ENCODE results near the gene PEX1. TPM values are rescaled to one million over a fixed set of nuclear protein-coding genes. Genes with fewer than 3 reads are reported as not detected.

Gene PEX1
- total and polyA plus RNA-seq, 9 of the 15 experiments (the other 6 are each of a cell fraction or from before 2014, with no cell fraction given): 9.4 to 32.2 (median 19.9) TPM

GRCh38 chr7:92447345-92448204, 80.7 kb downstream of the PEX1 start, which contains the start of gene GATAD1 (continued):
- TF ChIP-seq CHAMP1 (IDR thresholded peaks at IDR 0.05): no peak
- TF ChIP-seq SMAD1 (IDR thresholded peaks at IDR 0.05; ENCODE audit: low read depth, low read length, partially characterized antibody): peak; percentile 83
- TF ChIP-seq RBM17 (IDR thresholded peaks at IDR 0.05; ENCODE audit: borderline replicate concordance, low read depth, low read length): no peak
- no peak for TF ChIP-seq YBX1 (IDR thresholded peaks at IDR 0.05)
- TF ChIP-seq, protein P1, sequence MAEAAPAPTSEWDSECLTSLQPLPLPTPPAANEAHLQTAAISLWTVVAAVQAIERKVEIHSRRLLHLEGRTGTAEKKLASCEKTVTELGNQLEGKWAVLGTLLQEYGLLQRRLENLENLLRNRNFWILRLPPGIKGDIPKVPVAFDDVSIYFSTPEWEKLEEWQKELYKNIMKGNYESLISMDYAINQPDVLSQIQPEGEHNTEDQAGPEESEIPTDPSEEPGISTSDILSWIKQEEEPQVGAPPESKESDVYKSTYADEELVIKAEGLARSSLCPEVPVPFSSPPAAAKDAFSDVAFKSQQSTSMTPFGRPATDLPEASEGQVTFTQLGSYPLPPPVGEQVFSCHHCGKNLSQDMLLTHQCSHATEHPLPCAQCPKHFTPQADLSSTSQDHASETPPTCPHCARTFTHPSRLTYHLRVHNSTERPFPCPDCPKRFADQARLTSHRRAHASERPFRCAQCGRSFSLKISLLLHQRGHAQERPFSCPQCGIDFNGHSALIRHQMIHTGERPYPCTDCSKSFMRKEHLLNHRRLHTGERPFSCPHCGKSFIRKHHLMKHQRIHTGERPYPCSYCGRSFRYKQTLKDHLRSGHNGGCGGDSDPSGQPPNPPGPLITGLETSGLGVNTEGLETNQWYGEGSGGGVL (CRISPR knock-in tag; IDR thresholded peaks at IDR 0.05): no peak
- no peak for TF ChIP-seq ZNF3 (CRISPR knock-in tag; IDR thresholded peaks at IDR 0.05)
- TF ChIP-seq CBX5 (IDR thresholded peaks at IDR 0.05; ENCODE audit: borderline replicate concordance, low read depth): peak; percentile 66
- TF ChIP-seq NCOR1 (IDR thresholded peaks at IDR 0.05): peak; percentile 24
- TF ChIP-seq RHOXF2B (CRISPR knock-in tag; conservative IDR thresholded peaks at IDR 0.05): no peak
- TF ChIP-seq MYNN (IDR thresholded peaks at IDR 0.05): no peak; the same call in 1 of the 2 replicates
- no peak for TF ChIP-seq MYNN (CRISPR knock-in tag; IDR thresholded peaks at IDR 0.05)
- peak; percentile 70 for TF ChIP-seq MAX (CRISPR knock-in tag; IDR thresholded peaks at IDR 0.05)
- peak; percentile 54 to 90 (median 80) for TF ChIP-seq YY1 (IDR thresholded peaks at IDR 0.05; ENCODE audit: borderline replicate concordance in 1 of 3, control insufficient read depth in 1 of 3, extremely low read depth in 1 of 3, insufficient read depth in 3 of 3, insufficient read length in 1 of 3, insufficient replicate concordance in 2 of 3, low read depth in 1 of 3, low read length in 2 of 3)
- no peak for TF ChIP-seq ZBTB26 (CRISPR knock-in tag; IDR thresholded peaks at IDR 0.05)
- TF ChIP-seq KLF10 (CRISPR knock-in tag; IDR thresholded peaks at IDR 0.05): no peak
- TF ChIP-seq ZBED1 (IDR thresholded peaks at IDR 0.05): peak; percentile 52; the same call in 1 of the 2 replicates
- TF ChIP-seq ZNF668 (CRISPR knock-in tag; IDR thresholded peaks at IDR 0.05): no peak
- peak; percentile 11; the same call in 1 of the 2 replicates for TF ChIP-seq ZNF76 (CRISPR knock-in tag; IDR thresholded peaks at IDR 0.05; ENCODE audit: borderline replicate concordance)
- no peak for TF ChIP-seq ZNF274 (IDR thresholded peaks at IDR 0.05; ENCODE audit: borderline replicate concordance, low read depth, low read length)
- peak; percentile 46; the same call in 1 of the 2 replicates for TF ChIP-seq TCF7 (IDR thresholded peaks at IDR 0.05; ENCODE audit: borderline replicate concordance)
- peak; percentile 96 for TF ChIP-seq SUPT5H (IDR thresholded peaks at IDR 0.05)
- TF ChIP-seq L3MBTL2 (IDR thresholded peaks at IDR 0.05): 0 out of 2 replicates have a peak, but pooled peaks have one; percentile 43

Measured in K562 (cell line).